GM19467 (cell line): ENCODE measurements around the gene UQCRHL.
A peak's percentile ranks its signal among the peaks of the same experiment; 100 is the strongest.
"Not testable (repeated sequence)": the region's sequence is repeated elsewhere in the genome, so short reads cannot be mapped to it uniquely, and the experiment has no call there.

Experiments used
- ATAC-seq: cut with Tn5 transposase; IDR thresholded peaks from one replicate; pipeline ENCODE4 v1.9.1; 2021; ENCODE audit warnings: mild to moderate bottlenecking, moderate library complexity; ENCODE audit not compliant: unreplicated experiment

The UQCRHL gene

GRCh38 chr1:15807549-15807948 lies at the start of gene UQCRHL:
Gene UQCRHL (minus strand): TSS chr1:15807649. CDS start chr1:15807649, 0 bp downstream.
- ATAC-seq, result not testable (repeated sequence)

GRCh38 chr1:15856888-15857287 lies 49.4 kb upstream of the UQCRHL start:
- no peak for ATAC-seq

GRCh38 chr1:15852828-15853302 lies 45.4 kb upstream of the UQCRHL start:
- no peak for ATAC-seq

GRCh38 chr1:15852036-15852827 lies 44.8 kb upstream of the UQCRHL start:
- ATAC-seq, result no peak

GRCh38 chr1:15851210-15852035 lies 44.0 kb upstream of the UQCRHL start:
- ATAC-seq, result no peak

- ATAC-seq, result no peak
Observed at GRCh38 chr1:15850471-15851001, 43.1 kb upstream of the UQCRHL start.

- no peak for ATAC-seq
Observed at GRCh38 chr1:15849775-15850324, 42.4 kb upstream of the UQCRHL start.

GRCh38 chr1:15848929-15849774 lies 41.7 kb upstream of the UQCRHL start:
- no peak for ATAC-seq

GRCh38 chr1:15848143-15848928 lies 40.9 kb upstream of the UQCRHL start:
- ATAC-seq, result peak; percentile 15

- peak; percentile 9 for ATAC-seq
Observed at GRCh38 chr1:15847893-15848142, 40.4 kb upstream of the UQCRHL start.

GRCh38 chr1:15847100-15847892 lies 39.8 kb upstream of the UQCRHL start, which contains the start of gene SPEN:
Gene SPEN (plus strand): TSS chr1:15847707. CDS start chr1:15848068, 361 bp downstream.
- peak; percentile 59 for ATAC-seq

- not testable (repeated sequence) for ATAC-seq
Observed at GRCh38 chr1:15846056-15846455, 38.6 kb upstream of the UQCRHL start.

- no peak for ATAC-seq
Observed at GRCh38 chr1:15843826-15844572, 36.5 kb upstream of the UQCRHL start.

- ATAC-seq, result no peak
Observed at GRCh38 chr1:15838721-15839120, 31.3 kb upstream of the UQCRHL start.

- no peak for ATAC-seq
Observed at GRCh38 chr1:15837931-15838330, 30.5 kb upstream of the UQCRHL start.

GRCh38 chr1:15836772-15837669 lies 29.6 kb upstream of the UQCRHL start:
- no peak for ATAC-seq

GRCh38 chr1:15836511-15836771 lies 29.0 kb upstream of the UQCRHL start:
- not testable (repeated sequence) for ATAC-seq
